GM12865 (cell line): ENCODE measurements around the gene SSBP2.

Experiments
- DNase-seq: peaks from one replicate; pipeline ENCODE4 v3.0.0; 2010; ENCODE audit warnings: low read depth
- H3K4me3 ChIP-seq: 2 replicates; pipeline ENCODE4 v1.5.1; 2011; ENCODE audit warnings: mild to moderate bottlenecking, low read depth, low read length, control low read depth
- TF ChIP-seq, protein P1 (sequence below): IDR thresholded peaks from 2 replicates; pipeline ENCODE4 v1.5.1; 2011; ENCODE audit warnings: low read length, control low read depth, low read depth, inconsistent platforms; ENCODE audit not compliant: insufficient read depth; ENCODE audit errors: missing control alignments

Gene SSBP2

GRCh38 chr5:81650987-81651386 lies 99.9 kb downstream of the SSBP2 start:
- DNase-seq = no peak
- TF ChIP-seq, protein P1, sequence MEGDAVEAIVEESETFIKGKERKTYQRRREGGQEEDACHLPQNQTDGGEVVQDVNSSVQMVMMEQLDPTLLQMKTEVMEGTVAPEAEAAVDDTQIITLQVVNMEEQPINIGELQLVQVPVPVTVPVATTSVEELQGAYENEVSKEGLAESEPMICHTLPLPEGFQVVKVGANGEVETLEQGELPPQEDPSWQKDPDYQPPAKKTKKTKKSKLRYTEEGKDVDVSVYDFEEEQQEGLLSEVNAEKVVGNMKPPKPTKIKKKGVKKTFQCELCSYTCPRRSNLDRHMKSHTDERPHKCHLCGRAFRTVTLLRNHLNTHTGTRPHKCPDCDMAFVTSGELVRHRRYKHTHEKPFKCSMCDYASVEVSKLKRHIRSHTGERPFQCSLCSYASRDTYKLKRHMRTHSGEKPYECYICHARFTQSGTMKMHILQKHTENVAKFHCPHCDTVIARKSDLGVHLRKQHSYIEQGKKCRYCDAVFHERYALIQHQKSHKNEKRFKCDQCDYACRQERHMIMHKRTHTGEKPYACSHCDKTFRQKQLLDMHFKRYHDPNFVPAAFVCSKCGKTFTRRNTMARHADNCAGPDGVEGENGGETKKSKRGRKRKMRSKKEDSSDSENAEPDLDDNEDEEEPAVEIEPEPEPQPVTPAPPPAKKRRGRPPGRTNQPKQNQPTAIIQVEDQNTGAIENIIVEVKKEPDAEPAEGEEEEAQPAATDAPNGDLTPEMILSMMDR = no peak
- no peak overlapping the region for H3K4me3 ChIP-seq

GRCh38 chr5:81646469-81646995 lies 104.4 kb downstream of the SSBP2 start:
- H3K4me3 ChIP-seq = no peak overlapping the region
- TF ChIP-seq, protein P1 = no peak
- no peak for DNase-seq

- DNase-seq = no peak
- no peak overlapping the region for H3K4me3 ChIP-seq
- TF ChIP-seq, protein P1 = no peak
These were observed 108.7 kb downstream of the SSBP2 start for GRCh38 chr5:81642210-81642609.

DNA sequence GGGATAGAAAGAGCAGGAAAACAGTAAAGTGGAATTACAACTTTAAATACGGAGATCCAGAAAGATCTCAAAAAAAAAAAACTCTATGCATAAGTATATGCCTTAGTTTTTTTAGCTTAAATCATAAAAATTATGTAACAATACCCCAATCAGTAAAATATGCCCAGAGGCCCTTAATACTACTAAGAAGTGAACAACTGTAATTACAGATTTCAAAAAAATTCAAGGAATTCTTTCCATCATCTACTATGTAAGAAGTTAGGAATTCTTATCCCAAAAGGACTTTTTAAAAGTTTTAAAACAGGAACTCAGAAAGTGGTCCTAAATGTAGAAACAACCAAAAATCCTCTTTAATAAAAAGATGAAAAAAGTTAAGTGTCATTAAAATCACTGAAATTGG lies 111.3 kb downstream of the SSBP2 start:
- H3K4me3 ChIP-seq = no peak overlapping the region
- TF ChIP-seq, protein P1 = no peak
- no peak for DNase-seq

DNA sequence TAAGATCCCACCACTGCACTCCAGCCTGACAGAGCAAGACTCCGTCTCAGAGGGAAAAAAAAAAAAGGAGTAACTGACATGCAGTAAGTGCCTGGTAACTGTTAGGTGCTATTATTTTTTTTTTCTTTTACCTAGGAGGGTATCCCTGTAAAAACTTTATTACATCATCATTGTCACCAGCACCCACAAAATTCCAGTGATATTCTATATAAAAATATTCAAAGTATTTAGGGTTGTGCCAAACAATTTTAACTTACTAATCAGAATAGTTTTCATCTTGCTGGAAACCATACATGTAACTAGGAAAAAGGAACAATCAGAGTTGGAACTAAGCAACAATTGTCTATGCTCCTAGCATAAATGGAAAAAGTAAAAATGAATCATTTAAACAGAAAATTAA lies 112.4 kb downstream of the SSBP2 start:
- H3K4me3 ChIP-seq = no peak overlapping the region

GRCh38 chr5:81633891-81634290 lies 117.0 kb downstream of the SSBP2 start:
- DNase-seq = no peak
- H3K4me3 ChIP-seq = no peak overlapping the region
- TF ChIP-seq, protein P1 = no peak

More for the DNA sequence above, 112.4 kb downstream of the SSBP2 start:
- TF ChIP-seq, protein P1 = no peak
- DNase-seq = no peak

DNA sequence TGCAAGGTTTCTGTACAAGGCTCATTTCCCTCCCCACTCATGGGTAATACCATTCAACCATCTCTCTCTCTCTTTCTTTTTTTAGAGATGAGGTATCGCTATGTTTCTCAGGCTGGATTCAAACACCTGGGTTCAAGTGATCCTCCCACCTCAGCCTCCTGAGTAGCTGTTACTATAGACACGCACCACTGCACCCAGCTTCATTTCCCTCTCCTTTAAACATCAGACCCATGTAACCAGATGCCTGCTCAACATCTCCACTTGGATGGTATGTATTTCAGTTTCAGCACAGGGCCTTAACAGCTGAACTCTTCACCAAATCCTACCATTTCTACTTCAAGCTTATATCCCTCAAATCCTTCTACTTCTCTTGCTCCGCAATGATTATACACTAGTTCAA lies 117.4 kb downstream of the SSBP2 start:
- no peak overlapping the region for H3K4me3 ChIP-seq
- TF ChIP-seq, protein P1 = no peak
- peak; percentile 18 for DNase-seq
